ENCODE measurements around the gene GREB1.

DNA sequence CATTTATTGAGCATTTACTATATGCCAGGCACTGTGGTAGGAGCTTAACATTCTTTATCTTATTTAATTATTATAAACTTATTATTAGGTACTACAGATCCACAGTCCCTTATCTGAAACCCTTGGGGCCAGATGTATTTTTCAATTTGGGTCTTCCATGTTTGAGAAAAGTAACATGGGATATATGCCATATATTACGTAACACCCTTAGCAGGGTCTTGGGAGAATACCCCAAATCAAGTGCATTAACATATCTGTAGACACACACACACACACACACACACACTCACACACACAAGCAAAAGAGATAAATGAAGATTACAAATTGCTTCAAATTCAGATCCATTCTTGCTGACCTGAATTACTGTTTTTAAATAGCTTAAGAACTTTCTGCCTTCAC is 122.4 kb downstream of the GREB1 start:
- TF ChIP-seq POLR2A (IDR thresholded peaks at IDR 0.05): no peak
- TF ChIP-seq, protein P1, sequence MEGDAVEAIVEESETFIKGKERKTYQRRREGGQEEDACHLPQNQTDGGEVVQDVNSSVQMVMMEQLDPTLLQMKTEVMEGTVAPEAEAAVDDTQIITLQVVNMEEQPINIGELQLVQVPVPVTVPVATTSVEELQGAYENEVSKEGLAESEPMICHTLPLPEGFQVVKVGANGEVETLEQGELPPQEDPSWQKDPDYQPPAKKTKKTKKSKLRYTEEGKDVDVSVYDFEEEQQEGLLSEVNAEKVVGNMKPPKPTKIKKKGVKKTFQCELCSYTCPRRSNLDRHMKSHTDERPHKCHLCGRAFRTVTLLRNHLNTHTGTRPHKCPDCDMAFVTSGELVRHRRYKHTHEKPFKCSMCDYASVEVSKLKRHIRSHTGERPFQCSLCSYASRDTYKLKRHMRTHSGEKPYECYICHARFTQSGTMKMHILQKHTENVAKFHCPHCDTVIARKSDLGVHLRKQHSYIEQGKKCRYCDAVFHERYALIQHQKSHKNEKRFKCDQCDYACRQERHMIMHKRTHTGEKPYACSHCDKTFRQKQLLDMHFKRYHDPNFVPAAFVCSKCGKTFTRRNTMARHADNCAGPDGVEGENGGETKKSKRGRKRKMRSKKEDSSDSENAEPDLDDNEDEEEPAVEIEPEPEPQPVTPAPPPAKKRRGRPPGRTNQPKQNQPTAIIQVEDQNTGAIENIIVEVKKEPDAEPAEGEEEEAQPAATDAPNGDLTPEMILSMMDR (IDR thresholded peaks at IDR 0.05): no peak
- no peak for TF ChIP-seq POLR2AphosphoS5 (IDR thresholded peaks at IDR 0.05)
- no peak for TF ChIP-seq EP300 (IDR thresholded peaks at IDR 0.05; ENCODE audit: low read depth)
